IPS DF 6.9 (cell line): ENCODE measurements around the gene RPL31.

Source experiments
- DNase-seq: peaks from one replicate; pipeline ENCODE4 v3.0.0-alpha.2; 2013; ENCODE audit warnings: low read depth, low spot score
- H3K27ac ChIP-seq: one replicate; pipeline ENCODE4 v1.5.1; 2013; ENCODE audit warnings: low read length, control low read depth
- H3K27me3 ChIP-seq: 2 replicates; pipeline ENCODE4 v1.6.1; 2013; ENCODE audit warnings: mild to moderate bottlenecking, low read length; ENCODE audit not compliant: control insufficient read depth, insufficient read depth
- H3K36me3 ChIP-seq: 2 replicates; pipeline ENCODE4 v1.6.1; 2013; ENCODE audit warnings: low read length; ENCODE audit not compliant: control insufficient read depth, insufficient read depth
- H3K4me1 ChIP-seq: 2 replicates; pipeline ENCODE4 v1.6.1; 2013; ENCODE audit warnings: low read length; ENCODE audit not compliant: control insufficient read depth, insufficient read depth
- H3K4me3 ChIP-seq: 2 replicates; pipeline ENCODE4 v1.5.1; 2013; ENCODE audit warnings: mild to moderate bottlenecking, low read length
- H3K9me3 ChIP-seq: 2 replicates; pipeline ENCODE4 v1.6.1; 2013; ENCODE audit warnings: low read length, inconsistent platforms; ENCODE audit not compliant: control insufficient read depth, insufficient read depth
- WGBS: extraction: QIAGEN DNeasy Blood & Tissue Kit; methylation state at CpG from one replicate; pipeline ENCODE4 v1.1.7; 2013; ENCODE audit warnings: mixed read lengths, missing lambda C conversion rate; ENCODE audit not compliant: insufficient read length, insufficient coverage; 5-methylcytosine and 5-hydroxymethylcytosine counted together

The RPL31 gene

GRCh38 chr2:100993294-100993693 is 8.8 kb upstream of the RPL31 start:
- H3K4me1 ChIP-seq, result no peaks in the 10 kb centered on the region; the same call in 1 of the 2 replicates
- WGBS, result no CpG with 5 or more reads among the region's 17 CpGs
- no peaks in the 10 kb centered on the region; the same call in 1 of the 2 replicates for H3K36me3 ChIP-seq
- no peak for DNase-seq
- H3K27ac ChIP-seq, result no peak overlapping the region
- H3K27me3 ChIP-seq, result no peaks in the 10 kb centered on the region; the same call in 1 of the 2 replicates
- H3K9me3 ChIP-seq, result no peaks in the 10 kb centered on the region
- no peak overlapping the region for H3K4me3 ChIP-seq

GRCh38 chr2:100995309-100996075 is 6.6 kb upstream of the RPL31 start:
- Histone ChIP-seq H3K36me3 (no peaks in the 10 kb centered on the region; the same call in 1 of the 2 replicates), H3K4me1 (no peaks in the 10 kb centered on the region; the same call in 1 of the 2 replicates), H3K27me3 (no peaks in the 10 kb centered on the region), H3K9me3 (no peaks in the 10 kb centered on the region), H3K4me3 (no peak overlapping the region), H3K27ac (no peak overlapping the region)
- no peak for DNase-seq
- no CpG with 5 or more reads among the region's 28 CpGs for WGBS

- H3K4me1 ChIP-seq, result no peaks in the 10 kb centered on the region; the same call in 1 of the 2 replicates
- H3K9me3 ChIP-seq, result no peaks in the 10 kb centered on the region
- no peak overlapping the region for H3K27ac ChIP-seq
- H3K36me3 ChIP-seq, result no peaks in the 10 kb centered on the region
- DNase-seq, result no peak
- WGBS, result no CpG with 5 or more reads among the region's 5 CpGs
- no peak overlapping the region for H3K4me3 ChIP-seq
- no peaks in the 10 kb centered on the region for H3K27me3 ChIP-seq
These were observed 4.4 kb upstream of the RPL31 start for GRCh38 chr2:100997509-100998234.

GRCh38 chr2:100998235-100998573 is 3.9 kb upstream of the RPL31 start:
- Histone ChIP-seq H3K36me3 (no peaks in the 10 kb centered on the region), H3K27me3 (no peaks in the 10 kb centered on the region), H3K9me3 (no peaks in the 10 kb centered on the region), H3K4me1 (no peaks in the 10 kb centered on the region; the same call in 1 of the 2 replicates), H3K4me3 (no peak overlapping the region), H3K27ac (no peak overlapping the region)
- WGBS, result no CpG with 5 or more reads among the region's 6 CpGs
- no peak for DNase-seq

- Histone ChIP-seq H3K27ac (no peak overlapping the region), H3K9me3 (no peaks in the 10 kb centered on the region), H3K27me3 (no peaks in the 10 kb centered on the region), H3K4me1 (no peaks in the 10 kb centered on the region), H3K4me3 (no peak overlapping the region), H3K36me3 (peaks cover 15% of the 10 kb centered on the region)
- DNase-seq, result no peak
- no CpG with 5 or more reads among the region's 2 CpGs for WGBS
These were observed 2.1 kb upstream of the RPL31 start for GRCh38 chr2:100999995-101000394.

GRCh38 chr2:101002562-101003277 is 631 bp downstream of the RPL31 start:
- no peak for DNase-seq
- H3K9me3 ChIP-seq, result no peaks in the 10 kb centered on the region
- no CpG with 5 or more reads among the region's 26 CpGs for WGBS
- H3K4me3 ChIP-seq, result peak overlapping the region; percentile 71
- H3K27ac ChIP-seq, result no peak overlapping the region
- H3K36me3 ChIP-seq, result peaks cover 32% of the 10 kb centered on the region
- H3K4me1 ChIP-seq, result no peaks in the 10 kb centered on the region
- H3K27me3 ChIP-seq, result no peaks in the 10 kb centered on the region

- Histone ChIP-seq H3K36me3 (peaks cover 36% of the 10 kb centered on the region), H3K4me3 (peak overlapping the region; percentile 71), H3K27ac (no peak overlapping the region), H3K4me1 (no peaks in the 10 kb centered on the region), H3K9me3 (no peaks in the 10 kb centered on the region), H3K27me3 (no peaks in the 10 kb centered on the region)
- no peak for DNase-seq
- WGBS, result no CpG with 5 or more reads among the region's 12 CpGs
These were observed 1.2 kb downstream of the RPL31 start for GRCh38 chr2:101003278-101003775.

GRCh38 chr2:101004620-101005325 is 2.7 kb downstream of the RPL31 start:
- H3K9me3 ChIP-seq, result no peaks in the 10 kb centered on the region
- DNase-seq, result no peak
- no peak overlapping the region for H3K4me3 ChIP-seq
- H3K4me1 ChIP-seq, result no peaks in the 10 kb centered on the region
- H3K36me3 ChIP-seq, result peaks cover 36% of the 10 kb centered on the region
- no peak overlapping the region for H3K27ac ChIP-seq
- no peaks in the 10 kb centered on the region for H3K27me3 ChIP-seq
- no CpG with 5 or more reads among the region's 12 CpGs for WGBS

GRCh38 chr2:101006065-101006715 is 4.1 kb downstream of the RPL31 start:
- WGBS, result no CpG with 5 or more reads among the region's 4 CpGs
- H3K36me3 ChIP-seq, result peaks cover 36% of the 10 kb centered on the region
- H3K9me3 ChIP-seq, result no peaks in the 10 kb centered on the region
- no peak overlapping the region for H3K4me3 ChIP-seq
- no peaks in the 10 kb centered on the region for H3K4me1 ChIP-seq
- H3K27me3 ChIP-seq, result no peaks in the 10 kb centered on the region
- no peak overlapping the region for H3K27ac ChIP-seq
- DNase-seq, result no peak
